Heart right ventricle (tissue), 16 donors: ENCODE data around the gene PRKAR1B. TPM values are rescaled to one million over a fixed set of nuclear protein-coding genes. Genes with fewer than 3 reads are reported as not detected.
A peak's percentile ranks its signal among the peaks of the same experiment; 100 is the strongest.
"Not testable (repeated sequence)": the region's sequence is repeated elsewhere in the genome, so short reads cannot be mapped to it uniquely, and the experiment has no call there.

Experiments
- ATAC-seq, 8 donors: fragments of 200-7000 bp; cut with Tn5 transposase; one replicate each; pipeline ENCODE4 v1.9.1; 2020; ENCODE audit warnings: mild to moderate bottlenecking in 8 of 8, moderate library complexity in 8 of 8, moderate number of reproducible peaks in 1 of 8
- DNase-seq, 2 donors: peaks; one replicate each; pipeline ENCODE4 v3.0.0-alpha.2; 2020
- H3K27ac ChIP-seq, 10 donors: fragments of 200-600 bp; sonication (generic) in 2 of 10; one replicate each; pipeline versions ENCODE4 v1.5.0 to v1.8.0; 2020 to 2022; ENCODE audit warnings: mild to moderate bottlenecking in 3 of 10
- H3K27me3 ChIP-seq, 7 donors: fragments of 200-600 bp; one replicate each; pipeline ENCODE4 v1.8.0; 2021 to 2022; ENCODE audit warnings: mild to moderate bottlenecking in 2 of 7
- H3K36me3 ChIP-seq, 9 donors: fragments of 200-600 bp; sonication (generic) in 1 of 9; one replicate each; pipeline versions ENCODE4 v1.5.0 to v1.8.0; 2020 to 2022; ENCODE audit warnings: mild to moderate bottlenecking in 2 of 9
- H3K4me1 ChIP-seq, 9 donors: fragments of 200-600 bp; sonication (generic) in 1 of 9; one replicate each; pipeline versions ENCODE4 v1.5.0 to v1.8.0; 2020 to 2022; ENCODE audit warnings: mild to moderate bottlenecking in 4 of 9
- H3K4me3 ChIP-seq, 10 donors: fragments of 200-600 bp; sonication (generic) in 2 of 10; one replicate each; pipeline versions ENCODE4 v1.5.0 to v1.8.0; 2020 to 2022; ENCODE audit warnings: mild to moderate bottlenecking in 7 of 10, moderate library complexity in 2 of 10
- H3K9me3 ChIP-seq, 11 donors: fragments of 200-600 bp in 10 of 11; sonication (generic) in 2 of 11; one replicate each; pipeline versions ENCODE4 v1.5.0 to v1.8.0; 2013 to 2022; ENCODE audit warnings: mild to moderate bottlenecking in 2 of 11, control low read depth in 1 of 11, moderate library complexity in 1 of 11
- CTCF ChIP-seq, 9 donors: fragments of 200-600 bp; sonication (generic) in 2 of 9; IDR thresholded peaks; one replicate each; pipeline versions ENCODE4 v1.5.0 to v1.8.0; 2021 to 2022; ENCODE audit warnings: antibody characterized with exemption in 9 of 9, mild to moderate bottlenecking in 5 of 9, moderate library complexity in 1 of 9
- WGBS, 2 donors: extraction: QIAGEN DNeasy Blood & Tissue Kit; methylation state at CpG; one replicate each; pipeline ENCODE4 v1.1.7; 2013; ENCODE audit warnings: inconsistent platforms in 1 of 2; 5-methylcytosine and 5-hydroxymethylcytosine counted together
- intact Hi-C, 10 donors: fragments of 100-400 bp; cut with DNase I; formaldehyde crosslinking; loops; one replicate each; pipeline versions ENCODE4 v1.11.1 to v1.14.2; 2022
- polyA plus RNA-seq, 2 donors: library from polyadenylated mRNA; stranded (reverse); fragments of 200-250 nt; gene quantifications; one replicate each; pipeline ENCODE4 v1.2.3, GENCODE V29; 2013
- total RNA-seq, 10 donors: library from RNA; stranded (reverse); fragmentation: NEBNext Ultra II Directional in 3 of 10; extraction: Animal tissue kit (Norgen Biotek cat#: 25700) in 3 of 10; gene quantifications; one replicate each; pipeline versions ENCODE4 v1.2.1 to v1.2.4, GENCODE V29; 2021 to 2023
- donor health status: Arrhythmogenic right ventricular cardiomyopathy.
- donor health status: ischemic (EF 13 %, LVEDD 7.1; RV severe dilation, severe dysfunction).
- donor health status: healthy with polysubstance abuse.
- donor health status: DM: no; HTN: yes; CAD: no.
- donor health status: DM: no; HTN: no; CAD: no.
- donor health status: ischemic (EF 25% LVEDD 6.9; RV normal size, moderate dysfunction).
- donor health status: ischemic (EF 25% LVEDD 5.7; RV mildly dilated, moderate dysfunction).
- donor health status: healthy.
- donor health status: DM: yes; HTN: yes; CAD: no.
- donor health status: Ischemic cardiomyopathy.
- donor health status: ischemic (EF 35%, LVEDD 5.7; RV mildly dilated, moderate dysfunction).
- donor health status: nonischemic (EF 11% LVEDD 7.7; RV severe dilation, severe dysfunction).
- donor health status: DM: yes; HTN: yes; CAD: no.
- donor health status: PGD.
- donor health status: ischemic (EF 29% LVEDD 5.4; RV normal size, mild dysfunction).
- donor health status: nonischemic (EF 23%, LVEDD 6.1; RV moderate dilation, normal function).

Gene PRKAR1B
- total and polyA plus RNA-seq, 12 donors = 5.0 to 24.5 (median 20.6) TPM

DNA sequence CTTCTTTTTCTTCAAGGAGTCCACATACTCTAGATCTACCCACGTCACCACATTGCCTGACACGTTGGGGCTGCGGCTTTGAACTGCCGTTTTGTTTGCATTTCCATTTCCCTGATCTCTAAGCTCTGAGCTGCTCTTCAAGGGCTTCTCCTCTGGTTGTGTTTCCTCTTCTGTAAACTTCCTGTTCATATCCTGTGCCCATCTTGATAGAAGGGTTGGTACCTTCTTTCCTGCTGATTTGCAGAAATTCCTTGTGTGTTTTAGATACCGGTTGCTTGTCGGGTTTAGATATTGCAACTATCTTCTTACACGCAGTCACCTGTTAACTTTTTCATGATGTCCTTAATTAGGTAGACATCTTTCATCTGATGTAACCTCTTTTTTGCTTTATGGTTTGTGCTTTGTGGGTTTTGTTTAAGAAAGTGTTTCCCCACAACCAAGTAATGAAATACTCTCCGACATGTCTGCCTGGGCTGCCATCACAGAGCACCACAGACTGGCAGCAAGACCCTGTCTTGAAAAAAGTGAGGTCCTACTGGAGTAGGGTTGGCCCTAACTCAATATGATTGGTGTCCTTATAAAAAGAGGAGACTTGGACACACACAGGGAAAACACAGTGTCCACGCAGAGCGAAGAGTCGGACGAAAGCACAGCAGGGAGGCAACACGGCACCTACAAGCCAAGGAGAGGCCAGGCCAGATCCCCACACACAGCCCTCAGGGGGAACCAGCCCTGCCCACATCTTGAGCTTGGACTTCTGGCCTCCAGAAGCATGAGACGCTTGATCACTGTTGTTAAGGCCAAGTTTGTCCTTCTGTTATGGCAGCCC, 108.3 kb downstream of the PRKAR1B start:
- intact Hi-C loops = no loop called here
- no peak overlapping the region for H3K4me3 ChIP-seq
- WGBS, 2 donors = 85 to 89% methylated on average over 14 of the region's 14 CpGs
- peaks cover 0 to 22% (median 0%) of the 10 kb centered on the region in 9 donors for H3K4me1 ChIP-seq
- H3K9me3 ChIP-seq = peaks cover 0 to 24% (median 8%) of the 10 kb centered on the region in 11 donors
- H3K27ac ChIP-seq = peak overlapping the region in 1 of 10 donors; percentile 83
- DNase-seq (no peak), ATAC-seq (peak in 3 of 8 donors; percentile 36 to 44 (median 42))
- no peak for TF ChIP-seq CTCF (IDR thresholded peaks at IDR 0.05)
- no peaks in the 10 kb centered on the region for H3K27me3 ChIP-seq
- H3K36me3 ChIP-seq = no peaks in the 10 kb centered on the region

GRCh38 chr7:617614-618538, 109.2 kb downstream of the PRKAR1B start:
- TF ChIP-seq CTCF (IDR thresholded peaks at IDR 0.05) = no peak
- intact Hi-C loops = no loop called here
- H3K4me1 ChIP-seq = peaks cover 0 to 22% (median 0%) of the 10 kb centered on the region in 9 donors
- peak overlapping the region in 1 of 10 donors; percentile 83 for H3K27ac ChIP-seq
- H3K4me3 ChIP-seq = no peak overlapping the region
- H3K9me3 ChIP-seq = peaks cover 0 to 23% (median 8%) of the 10 kb centered on the region in 11 donors
- no peaks in the 10 kb centered on the region for H3K36me3 ChIP-seq
- peak in 1 of 8 donors; percentile 24 for ATAC-seq
- WGBS, 2 donors = 86 to 94% methylated on average over 23 of the region's 23 CpGs
- DNase-seq = no peak
- H3K27me3 ChIP-seq = no peaks in the 10 kb centered on the region

GRCh38 chr7:613442-614140, 113.5 kb downstream of the PRKAR1B start:
- 94 to 95% methylated on average over 38 of the region's 38 CpGs for WGBS, 2 donors
- intact Hi-C loops = no loop called here
- DNase-seq (no peak), ATAC-seq (no peak)
- no peaks in the 10 kb centered on the region for H3K9me3 ChIP-seq
- peaks cover 6 to 31% (median 16%) of the 10 kb centered on the region in 9 donors for H3K4me1 ChIP-seq
- H3K4me3 ChIP-seq = no peak overlapping the region
- no peaks in the 10 kb centered on the region for H3K36me3 ChIP-seq
- H3K27ac ChIP-seq = no peak overlapping the region
- no peaks in the 10 kb centered on the region for H3K27me3 ChIP-seq
- TF ChIP-seq CTCF (IDR thresholded peaks at IDR 0.05) = no peak

GRCh38 chr7:611837-612236, 115.2 kb downstream of the PRKAR1B start:
- H3K4me3 ChIP-seq, intact Hi-C loops, H3K27me3 ChIP-seq, H3K27ac ChIP-seq, H3K36me3 ChIP-seq, H3K9me3 ChIP-seq, ATAC-seq, DNase-seq: not testable (repeated sequence)
- H3K4me1 ChIP-seq = peaks cover 6 to 31% (median 24%) of the 10 kb centered on the region in 9 donors
- 83 to 98% methylated on average over 7 of the region's 7 CpGs for whole genome bisulfite sequencing, 2 donors
